Right atrium auricular region (tissue), 2 donors: ENCODE data around the gene POU6F2. TPM values are rescaled to one million over a fixed set of nuclear protein-coding genes. Genes with fewer than 3 reads are reported as not detected.

Source experiments
- DNase-seq: peaks from one replicate; pipeline ENCODE4 v3.0.0-alpha.2; 2019; ENCODE audit warnings: low spot score
- H3K27ac ChIP-seq, 2 donors: fragments of 200-600 bp; sonication (generic); 1 replicate in 1 of 2; 2 replicates in 1 of 2; pipeline ENCODE4 v1.5.1; 2016 to 2019
- H3K27me3 ChIP-seq, 2 donors: fragments of 200-600 bp; sonication (generic); one replicate each; pipeline versions ENCODE4 v1.5.1 to v1.6.0; 2017 to 2019
- H3K36me3 ChIP-seq: fragments of 200-600 bp; sonication (generic); one replicate; pipeline ENCODE4 v1.5.1; 2016
- H3K4me1 ChIP-seq, 2 donors: fragments of 200-600 bp; sonication (generic); one replicate each; pipeline versions ENCODE4 v1.5.1 to v1.6.0; 2017 to 2019
- H3K4me3 ChIP-seq, 2 donors: fragments of 200-600 bp; sonication (generic); 1 replicate in 1 of 2; 2 replicates in 1 of 2; pipeline ENCODE4 v1.5.1; 2017 to 2019; ENCODE audit warnings: mild to moderate bottlenecking in 1 of 2, moderate library complexity in 1 of 2
- H3K9me3 ChIP-seq, 2 donors: fragments of 200-600 bp; sonication (generic); one replicate each; pipeline ENCODE4 v1.5.1; 2019
- CTCF ChIP-seq, 2 donors: fragments of 200-600 bp; sonication (generic); IDR thresholded peaks; one replicate each; pipeline ENCODE4 v1.5.1; 2019; ENCODE audit warnings: antibody characterized with exemption in 2 of 2
- total RNA-seq, 2 donors: library from RNA; depleted of rRNA; stranded (reverse); fragments of >200 nt; gene quantifications; one replicate each; pipeline ENCODE4 v1.1.0, GENCODE V29; 2016

The POU6F2 gene
- total RNA-seq, 2 donors from 2014 or later: 0.85 to 1.5 TPM

- H3K27ac ChIP-seq: no peak overlapping the region
- H3K9me3 ChIP-seq: no peaks in the 10 kb centered on the region
- H3K36me3 ChIP-seq: no peaks in the 10 kb centered on the region
- no peak overlapping the region for H3K4me3 ChIP-seq
- no peak for TF ChIP-seq CTCF (IDR thresholded peaks at IDR 0.05)
- no peak for DNase-seq
- no peaks in the 10 kb centered on the region for H3K27me3 ChIP-seq
- no peaks in the 10 kb centered on the region for H3K4me1 ChIP-seq
Measured at GRCh38 chr7:39407723-39408122, 430.0 kb downstream of the POU6F2 start.

- H3K4me3 ChIP-seq: no peak overlapping the region
- peaks cover 0 to 4% of the 10 kb centered on the region in 2 donors for H3K4me1 ChIP-seq
- no peak overlapping the region for H3K27ac ChIP-seq
- no peaks in the 10 kb centered on the region for H3K9me3 ChIP-seq
- H3K27me3 ChIP-seq: no peaks in the 10 kb centered on the region
- TF ChIP-seq CTCF (IDR thresholded peaks at IDR 0.05): no peak
- DNase-seq: no peak
- no peaks in the 10 kb centered on the region for H3K36me3 ChIP-seq
Measured at GRCh38 chr7:39408906-39409305, 431.2 kb downstream of the POU6F2 start.

GRCh38 chr7:39410582-39410981 lies 432.9 kb downstream of the POU6F2 start:
- H3K27ac ChIP-seq: no peak overlapping the region
- no peaks in the 10 kb centered on the region for H3K27me3 ChIP-seq
- no peak for TF ChIP-seq CTCF (IDR thresholded peaks at IDR 0.05)
- H3K4me3 ChIP-seq: no peak overlapping the region
- DNase-seq: no peak
- no peaks in the 10 kb centered on the region for H3K9me3 ChIP-seq
- H3K4me1 ChIP-seq: peaks cover 0 to 8% of the 10 kb centered on the region in 2 donors
- no peaks in the 10 kb centered on the region for H3K36me3 ChIP-seq

GRCh38 chr7:39413636-39414223 lies 436.0 kb downstream of the POU6F2 start:
- no peaks in the 10 kb centered on the region for H3K27me3 ChIP-seq
- H3K27ac ChIP-seq: no peak overlapping the region
- H3K4me3 ChIP-seq: peak overlapping the region; percentile 55 to 60
- DNase-seq: no peak
- no peaks in the 10 kb centered on the region for H3K36me3 ChIP-seq
- H3K4me1 ChIP-seq: peaks cover 0 to 8% of the 10 kb centered on the region in 2 donors
- H3K9me3 ChIP-seq: no peaks in the 10 kb centered on the region
- TF ChIP-seq CTCF (IDR thresholded peaks at IDR 0.05): no peak

GRCh38 chr7:39414224-39415035 lies 436.7 kb downstream of the POU6F2 start:
- peaks cover 0 to 8% of the 10 kb centered on the region in 2 donors for H3K4me1 ChIP-seq
- H3K27me3 ChIP-seq: no peaks in the 10 kb centered on the region
- no peaks in the 10 kb centered on the region for H3K9me3 ChIP-seq
- H3K4me3 ChIP-seq: peak overlapping the region; percentile 55 to 60
- no peak overlapping the region for H3K27ac ChIP-seq
- TF ChIP-seq CTCF (IDR thresholded peaks at IDR 0.05): peak in 1 of 2 donors; percentile 37
- DNase-seq: peak; percentile 63
- no peaks in the 10 kb centered on the region for H3K36me3 ChIP-seq
